MM.1S (cell line): ENCODE measurements around the gene FBXW7.

Experiments
- EZH2 ChIP-seq: fragments of 300-600 bp; sonication (generic); optimal IDR thresholded peaks from 2 replicates; pipeline ENCODE3; 2017; ENCODE audit warnings: low read depth, mild to moderate bottlenecking, antibody characterized with exemption, low read length, mixed read lengths
- TF ChIP-seq, protein P1 (sequence below): fragments of 300-600 bp; sonication (generic); IDR thresholded peaks from 2 replicates; pipeline ENCODE4 v1.5.1; 2016; ENCODE audit warnings: antibody characterized with exemption, low read length, mixed read lengths

DNA sequence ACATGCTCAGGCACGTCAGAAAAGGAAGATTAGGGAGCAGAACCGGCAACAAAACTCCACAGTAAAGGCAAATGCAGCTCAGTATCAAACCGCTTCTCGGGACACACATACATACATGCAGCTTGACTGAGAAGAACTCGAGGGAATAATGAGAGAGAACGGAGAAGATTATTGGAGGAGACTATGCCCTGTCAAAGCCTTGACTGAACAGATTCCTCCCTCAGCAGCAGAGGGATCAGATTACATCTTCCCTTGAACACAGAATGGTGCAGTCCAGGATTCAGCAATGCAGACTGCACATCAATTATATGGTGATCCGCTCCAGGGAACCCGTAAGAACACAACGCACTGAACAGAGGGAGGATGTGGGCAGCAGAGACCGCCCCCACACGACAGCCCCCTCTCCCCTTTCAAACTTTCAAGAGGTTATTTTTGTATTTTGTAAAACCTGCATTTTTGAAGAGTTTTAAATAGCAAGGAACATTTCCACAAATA is 183.2 kb downstream of the FBXW7 start:
- TF ChIP-seq, protein P1, sequence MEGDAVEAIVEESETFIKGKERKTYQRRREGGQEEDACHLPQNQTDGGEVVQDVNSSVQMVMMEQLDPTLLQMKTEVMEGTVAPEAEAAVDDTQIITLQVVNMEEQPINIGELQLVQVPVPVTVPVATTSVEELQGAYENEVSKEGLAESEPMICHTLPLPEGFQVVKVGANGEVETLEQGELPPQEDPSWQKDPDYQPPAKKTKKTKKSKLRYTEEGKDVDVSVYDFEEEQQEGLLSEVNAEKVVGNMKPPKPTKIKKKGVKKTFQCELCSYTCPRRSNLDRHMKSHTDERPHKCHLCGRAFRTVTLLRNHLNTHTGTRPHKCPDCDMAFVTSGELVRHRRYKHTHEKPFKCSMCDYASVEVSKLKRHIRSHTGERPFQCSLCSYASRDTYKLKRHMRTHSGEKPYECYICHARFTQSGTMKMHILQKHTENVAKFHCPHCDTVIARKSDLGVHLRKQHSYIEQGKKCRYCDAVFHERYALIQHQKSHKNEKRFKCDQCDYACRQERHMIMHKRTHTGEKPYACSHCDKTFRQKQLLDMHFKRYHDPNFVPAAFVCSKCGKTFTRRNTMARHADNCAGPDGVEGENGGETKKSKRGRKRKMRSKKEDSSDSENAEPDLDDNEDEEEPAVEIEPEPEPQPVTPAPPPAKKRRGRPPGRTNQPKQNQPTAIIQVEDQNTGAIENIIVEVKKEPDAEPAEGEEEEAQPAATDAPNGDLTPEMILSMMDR: no peak
- TF ChIP-seq EZH2: no peak
